Measurements from ENCODE around the gene AQP6.

GRCh38 chr12:49944046-49944445 is 28.7 kb upstream of the AQP6 start:
- TF ChIP-seq, protein P1, sequence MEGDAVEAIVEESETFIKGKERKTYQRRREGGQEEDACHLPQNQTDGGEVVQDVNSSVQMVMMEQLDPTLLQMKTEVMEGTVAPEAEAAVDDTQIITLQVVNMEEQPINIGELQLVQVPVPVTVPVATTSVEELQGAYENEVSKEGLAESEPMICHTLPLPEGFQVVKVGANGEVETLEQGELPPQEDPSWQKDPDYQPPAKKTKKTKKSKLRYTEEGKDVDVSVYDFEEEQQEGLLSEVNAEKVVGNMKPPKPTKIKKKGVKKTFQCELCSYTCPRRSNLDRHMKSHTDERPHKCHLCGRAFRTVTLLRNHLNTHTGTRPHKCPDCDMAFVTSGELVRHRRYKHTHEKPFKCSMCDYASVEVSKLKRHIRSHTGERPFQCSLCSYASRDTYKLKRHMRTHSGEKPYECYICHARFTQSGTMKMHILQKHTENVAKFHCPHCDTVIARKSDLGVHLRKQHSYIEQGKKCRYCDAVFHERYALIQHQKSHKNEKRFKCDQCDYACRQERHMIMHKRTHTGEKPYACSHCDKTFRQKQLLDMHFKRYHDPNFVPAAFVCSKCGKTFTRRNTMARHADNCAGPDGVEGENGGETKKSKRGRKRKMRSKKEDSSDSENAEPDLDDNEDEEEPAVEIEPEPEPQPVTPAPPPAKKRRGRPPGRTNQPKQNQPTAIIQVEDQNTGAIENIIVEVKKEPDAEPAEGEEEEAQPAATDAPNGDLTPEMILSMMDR (IDR thresholded peaks at IDR 0.05; ENCODE audit: borderline replicate concordance, extremely low read depth, low read length, poor library complexity, severe bottlenecking) = no peak
- no peak for TF ChIP-seq EZH2 (IDR thresholded peaks at IDR 0.05; ENCODE audit: borderline replicate concordance, low read depth, low read length, severe bottlenecking)
